ENCODE measurements around the gene BOLA2B. TPM values are rescaled to one million over a fixed set of nuclear protein-coding genes. Genes with fewer than 3 reads are reported as not detected.

BOLA2B gene
- total and polyA plus RNA-seq, 8 donors, result 12.0 to 101 (median 24.1) TPM

- peaks cover 0 to 27% of the 10 kb centered on the region in 2 donors for H3K4me1 ChIP-seq
- TF ChIP-seq, protein P1, sequence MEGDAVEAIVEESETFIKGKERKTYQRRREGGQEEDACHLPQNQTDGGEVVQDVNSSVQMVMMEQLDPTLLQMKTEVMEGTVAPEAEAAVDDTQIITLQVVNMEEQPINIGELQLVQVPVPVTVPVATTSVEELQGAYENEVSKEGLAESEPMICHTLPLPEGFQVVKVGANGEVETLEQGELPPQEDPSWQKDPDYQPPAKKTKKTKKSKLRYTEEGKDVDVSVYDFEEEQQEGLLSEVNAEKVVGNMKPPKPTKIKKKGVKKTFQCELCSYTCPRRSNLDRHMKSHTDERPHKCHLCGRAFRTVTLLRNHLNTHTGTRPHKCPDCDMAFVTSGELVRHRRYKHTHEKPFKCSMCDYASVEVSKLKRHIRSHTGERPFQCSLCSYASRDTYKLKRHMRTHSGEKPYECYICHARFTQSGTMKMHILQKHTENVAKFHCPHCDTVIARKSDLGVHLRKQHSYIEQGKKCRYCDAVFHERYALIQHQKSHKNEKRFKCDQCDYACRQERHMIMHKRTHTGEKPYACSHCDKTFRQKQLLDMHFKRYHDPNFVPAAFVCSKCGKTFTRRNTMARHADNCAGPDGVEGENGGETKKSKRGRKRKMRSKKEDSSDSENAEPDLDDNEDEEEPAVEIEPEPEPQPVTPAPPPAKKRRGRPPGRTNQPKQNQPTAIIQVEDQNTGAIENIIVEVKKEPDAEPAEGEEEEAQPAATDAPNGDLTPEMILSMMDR (IDR thresholded peaks at IDR 0.05), result no peak
- H3K4me3 ChIP-seq, result no peak overlapping the region
- DNase-seq (no peak), ATAC-seq (no peak)
- H3K36me3 ChIP-seq, result no peaks in the 10 kb centered on the region
- H3K27me3 ChIP-seq, result no peaks in the 10 kb centered on the region
- no peak overlapping the region for H3K27ac ChIP-seq
- H3K9me3 ChIP-seq, result peaks cover 3 to 8% of the 10 kb centered on the region in 2 donors
- intact Hi-C loops (cut with DNase I), result no loop called here
Observed at GRCh38 chr16:30145657-30146056, 47.8 kb downstream of the BOLA2B start.

DNA sequence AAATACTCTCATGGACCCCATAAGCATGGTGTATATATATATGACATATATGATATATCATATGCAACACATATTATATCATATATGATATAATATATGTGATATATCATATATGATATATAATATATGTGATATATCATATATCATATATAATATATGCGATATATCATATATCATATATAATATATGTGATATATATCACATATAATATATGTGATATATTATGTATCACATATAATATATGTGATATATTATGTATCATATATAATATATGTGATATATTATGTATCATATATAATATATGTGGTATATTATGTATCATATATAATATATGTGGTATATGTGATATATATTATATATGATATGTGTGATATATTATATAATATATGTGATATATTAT is 48.5 kb downstream of the BOLA2B start:
- Histone ChIP-seq H3K27ac (no peak overlapping the region), H3K36me3 (no peaks in the 10 kb centered on the region), H3K4me1 (peaks cover 0 to 20% of the 10 kb centered on the region in 2 donors), H3K4me3 (no peak overlapping the region), H3K9me3 (peaks cover 3 to 8% of the 10 kb centered on the region in 2 donors), H3K27me3 (no peaks in the 10 kb centered on the region)
- TF ChIP-seq, protein P1 (IDR thresholded peaks at IDR 0.05), result no peak
- ATAC-seq, result no peak
- DNase-seq, result no peak
- intact Hi-C loops (cut with DNase I), result no loop called here

DNA sequence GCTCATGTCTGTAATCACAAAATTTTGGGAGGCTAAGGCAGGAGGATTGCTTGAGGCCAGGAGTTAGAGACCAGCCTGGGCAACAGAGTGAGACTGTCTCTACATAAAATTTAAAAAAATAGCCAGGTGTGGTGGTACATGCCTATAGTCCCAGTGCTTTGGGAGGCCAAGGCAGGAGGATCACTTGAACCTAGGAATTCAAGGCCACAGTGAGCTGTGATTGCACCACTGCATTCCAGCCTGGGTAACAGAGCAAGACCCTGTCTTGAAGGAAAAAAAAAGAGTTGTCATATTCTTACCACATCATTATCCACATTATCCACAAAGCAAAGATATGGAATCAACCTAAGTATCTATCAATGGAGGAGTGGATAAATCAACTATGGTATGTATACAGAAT is 49.4 kb downstream of the BOLA2B start:
- no peak overlapping the region for H3K4me3 ChIP-seq
- peaks cover under 1 to 3% of the 10 kb centered on the region in 2 donors for H3K9me3 ChIP-seq
- TF ChIP-seq, protein P1 (IDR thresholded peaks at IDR 0.05), result no peak
- no peaks in the 10 kb centered on the region for H3K36me3 ChIP-seq
- no peak for DNase-seq
- intact Hi-C loops (cut with DNase I), result no loop called here
- no peaks in the 10 kb centered on the region for H3K27me3 ChIP-seq
- no peak for ATAC-seq
- no peak overlapping the region for H3K27ac ChIP-seq
- H3K4me1 ChIP-seq, result peaks cover 0 to 20% of the 10 kb centered on the region in 2 donors

GRCh38 chr16:30143347-30143702 is 50.1 kb downstream of the BOLA2B start:
- TF ChIP-seq, protein P1 (IDR thresholded peaks at IDR 0.05), result no peak
- intact Hi-C loops (cut with DNase I), result no loop called here
- Histone ChIP-seq H3K36me3 (no peaks in the 10 kb centered on the region), H3K4me3 (no peak overlapping the region), H3K27ac (no peak overlapping the region), H3K4me1 (peaks cover 0 to 22% of the 10 kb centered on the region in 2 donors), H3K27me3 (no peaks in the 10 kb centered on the region), H3K9me3 (no peaks in the 10 kb centered on the region)
- DNase-seq, result no peak
- no peak for ATAC-seq

Other genes with a start within 250 kb of the BOLA2B start
- 100 to 1,000 TPM; 122 to 154 TPM for gene TMEM219, start 231.6 kb downstream of the BOLA2B start, total RNA-seq
- 100 to 1,000 TPM; 103 to 128 (median 114) TPM for gene TMEM219, start 231.6 kb downstream of the BOLA2B start, polyA plus RNA-seq (ENCODE audit: insufficient read length in 6 of 6)
- gene TAOK2, start 219.8 kb downstream of the BOLA2B start, total RNA-seq, result 10 to 100 TPM; 61.4 to 64.5 TPM
- gene TAOK2, start 219.8 kb downstream of the BOLA2B start, polyA plus RNA-seq (ENCODE audit: insufficient read length in 6 of 6), result 10 to 100 TPM; 47.5 to 71.4 (median 55.0) TPM
- gene HIRIP3, start 198.0 kb downstream of the BOLA2B start, total RNA-seq, result 10 to 100 TPM; 14.4 to 17.4 TPM
- gene HIRIP3, start 198.0 kb downstream of the BOLA2B start, polyA plus RNA-seq (ENCODE audit: insufficient read length in 6 of 6), result 10 to 100 TPM; 17.8 to 20.7 (median 18.3) TPM
- 10 to 100 TPM; 55.5 to 59.6 TPM for gene INO80E, start 197.4 kb downstream of the BOLA2B start, total RNA-seq
- 10 to 100 TPM; 42.1 to 59.3 (median 47.5) TPM for gene INO80E, start 197.4 kb downstream of the BOLA2B start, polyA plus RNA-seq (ENCODE audit: insufficient read length in 6 of 6)
- 1 to 10 TPM; 2.5 to 2.7 TPM for gene DOC2A, start 182.6 kb downstream of the BOLA2B start, total RNA-seq
- 1 to 10 TPM in 5 of 6 donors, under 1 TPM in 1; 0.77 to 5.1 (median 3.2) TPM for gene DOC2A, start 182.6 kb downstream of the BOLA2B start, polyA plus RNA-seq (ENCODE audit: insufficient read length in 6 of 6)
- gene C16orf92, start 170.5 kb downstream of the BOLA2B start, total RNA-seq, result not detected
- not detected for gene C16orf92, start 170.5 kb downstream of the BOLA2B start, polyA plus RNA-seq (ENCODE audit: insufficient read length in 6 of 6)
- under 1 TPM in 1 of 2 donors, not detected in 1; 0.29 TPM for gene TLCD3B, start 162.4 kb downstream of the BOLA2B start, total RNA-seq
- 1 to 10 TPM in 3 of 6 donors, under 1 TPM in 3; 0.28 to 1.4 (median 0.96) TPM for gene TLCD3B, start 162.4 kb downstream of the BOLA2B start, polyA plus RNA-seq (ENCODE audit: insufficient read length in 6 of 6)
- 1,000 to 10,000 TPM in 1 of 2 donors, 100 to 1,000 TPM in 1; 710 to 1,105 TPM for gene ALDOA, start 127.9 kb downstream of the BOLA2B start, total RNA-seq
- gene ALDOA, start 127.9 kb downstream of the BOLA2B start, polyA plus RNA-seq (ENCODE audit: insufficient read length in 6 of 6), result 100 to 1,000 TPM; 299 to 424 (median 350) TPM
- 10 to 100 TPM; 82.5 to 89.8 TPM for gene PPP4C, start 117.7 kb downstream of the BOLA2B start, total RNA-seq
- gene PPP4C, start 117.7 kb downstream of the BOLA2B start, polyA plus RNA-seq (ENCODE audit: insufficient read length in 6 of 6), result 10 to 100 TPM; 62.0 to 80.8 (median 74.1) TPM
- gene TBX6, start 101.7 kb downstream of the BOLA2B start, total RNA-seq, result 1 to 10 TPM; 1.6 TPM
- gene TBX6, start 101.7 kb downstream of the BOLA2B start, polyA plus RNA-seq (ENCODE audit: insufficient read length in 6 of 6), result 1 to 10 TPM in 5 of 6 donors, under 1 TPM in 1; 0.79 to 1.9 (median 1.8) TPM
- 10 to 100 TPM; 57.5 to 79.5 TPM for gene YPEL3, start 97.5 kb downstream of the BOLA2B start, total RNA-seq
- 10 to 100 TPM; 48.8 to 69.3 (median 53.6) TPM for gene YPEL3, start 97.5 kb downstream of the BOLA2B start, polyA plus RNA-seq (ENCODE audit: insufficient read length in 6 of 6)
- 1 to 10 TPM; 5.6 to 9.0 TPM for gene GDPD3, start 80.1 kb downstream of the BOLA2B start, total RNA-seq
- gene GDPD3, start 80.1 kb downstream of the BOLA2B start, polyA plus RNA-seq (ENCODE audit: insufficient read length in 6 of 6), result 10 to 100 TPM; 11.8 to 20.3 (median 18.2) TPM
- gene MAPK3, start 70.4 kb downstream of the BOLA2B start, total RNA-seq, result 10 to 100 TPM; 70.1 to 95.1 TPM
- gene MAPK3, start 70.4 kb downstream of the BOLA2B start, polyA plus RNA-seq (ENCODE audit: insufficient read length in 6 of 6), result 100 to 1,000 TPM in 5 of 6 donors, 10 to 100 TPM in 1; 99.0 to 114 (median 106) TPM
- gene CORO1A, start 10.1 kb downstream of the BOLA2B start, total RNA-seq, result 100 to 1,000 TPM in 1 of 2 donors, 10 to 100 TPM in 1; 29.3 to 172 TPM
- 10 to 100 TPM; 16.0 to 24.4 (median 17.9) TPM for gene CORO1A, start 10.1 kb downstream of the BOLA2B start, polyA plus RNA-seq (ENCODE audit: insufficient read length in 6 of 6)
- 10 to 100 TPM; 21.5 to 25.5 TPM for gene SLX1A, start 209 bp upstream of the BOLA2B start, total RNA-seq
- 10 to 100 TPM; 20.6 to 31.0 (median 23.1) TPM for gene SLX1A, start 209 bp upstream of the BOLA2B start, polyA plus RNA-seq (ENCODE audit: insufficient read length in 6 of 6)
- 10 to 100 TPM; 19.7 to 29.3 TPM for gene SULT1A3, start 5.6 kb upstream of the BOLA2B start, total RNA-seq
- 10 to 100 TPM in 4 of 6 donors, 1 to 10 TPM in 2; 6.4 to 13.7 (median 11.4) TPM for gene SULT1A3, start 5.6 kb upstream of the BOLA2B start, polyA plus RNA-seq (ENCODE audit: insufficient read length in 6 of 6)
- gene NPIPB13, start 54.8 kb upstream of the BOLA2B start, total RNA-seq, result 10 to 100 TPM; 13.6 to 27.0 TPM
- 10 to 100 TPM; 11.0 to 32.6 (median 28.8) TPM for gene NPIPB13, start 54.8 kb upstream of the BOLA2B start, polyA plus RNA-seq (ENCODE audit: insufficient read length in 6 of 6)
- 10 to 100 TPM; 53.2 to 57.6 TPM for gene CD2BP2, start 161.6 kb upstream of the BOLA2B start, total RNA-seq
- gene CD2BP2, start 161.6 kb upstream of the BOLA2B start, polyA plus RNA-seq (ENCODE audit: insufficient read length in 6 of 6), result 10 to 100 TPM; 42.9 to 59.1 (median 51.3) TPM
- 10 to 100 TPM; 32.7 to 43.7 TPM for gene TBC1D10B, start 176.8 kb upstream of the BOLA2B start, total RNA-seq
- gene TBC1D10B, start 176.8 kb upstream of the BOLA2B start, polyA plus RNA-seq (ENCODE audit: insufficient read length in 6 of 6), result 10 to 100 TPM; 29.5 to 39.3 (median 34.4) TPM
- 1 to 10 TPM in 1 of 2 donors, not detected in 1; 1.6 TPM for gene MYL11, start 181.1 kb upstream of the BOLA2B start, total RNA-seq
- gene MYL11, start 181.1 kb upstream of the BOLA2B start, polyA plus RNA-seq (ENCODE audit: insufficient read length in 6 of 6), result under 1 TPM in 4 of 6 donors, not detected in 2; 0.27 to 0.87 (median 0.62) TPM
- 1 to 10 TPM; 2.9 to 6.3 TPM for gene SEPTIN1, start 188.9 kb upstream of the BOLA2B start, total RNA-seq
- 1 to 10 TPM; 2.5 to 3.6 (median 3.1) TPM for gene SEPTIN1, start 188.9 kb upstream of the BOLA2B start, polyA plus RNA-seq (ENCODE audit: insufficient read length in 6 of 6)
- 1 to 10 TPM; 7.0 TPM for gene ZNF48, start 201.8 kb upstream of the BOLA2B start, total RNA-seq
- gene ZNF48, start 201.8 kb upstream of the BOLA2B start, polyA plus RNA-seq (ENCODE audit: insufficient read length in 6 of 6), result 10 to 100 TPM in 2 of 6 donors, 1 to 10 TPM in 4; 6.8 to 11.7 (median 9.0) TPM
- 1 to 10 TPM; 6.0 to 8.5 TPM for gene ZNF771, start 213.9 kb upstream of the BOLA2B start, total RNA-seq
- gene ZNF771, start 213.9 kb upstream of the BOLA2B start, polyA plus RNA-seq (ENCODE audit: insufficient read length in 6 of 6), result 1 to 10 TPM; 4.0 to 6.4 (median 5.5) TPM
- gene DCTPP1, start 236.4 kb upstream of the BOLA2B start, total RNA-seq, result 10 to 100 TPM; 26.2 to 37.4 TPM
- gene DCTPP1, start 236.4 kb upstream of the BOLA2B start, polyA plus RNA-seq (ENCODE audit: insufficient read length in 6 of 6), result 10 to 100 TPM; 35.5 to 49.3 (median 38.0) TPM